Activated CD4-positive, alpha-beta T cell treated with anti-CD3 and anti-CD28 coated beads for 36 hours (primary cell): ENCODE results near the gene CCK. TPM values are rescaled to one million over a fixed set of nuclear protein-coding genes. Genes with fewer than 3 reads are reported as not detected.

ENCODE experiments used
- ATAC-seq: fragments of 200-7000 bp; cut with Tn5 transposase; one replicate; pipeline ENCODE4 v1.10.0; 2021; ENCODE audit warnings: mild to moderate bottlenecking, moderate library complexity
- CTCF ChIA-PET: fragments of 350-600 bp; sonication (Branson Sonifier 250); formaldehyde crosslinking; loops from one replicate; lab custom pipeline; 2021; ENCODE audit warnings: antibody characterized with exemption; lab: Charles Lee
- POLR2A ChIA-PET: fragments of 350-600 bp; sonication (Branson Sonifier 250); formaldehyde crosslinking; loops from one replicate; lab custom pipeline; 2021; ENCODE audit warnings: antibody characterized with exemption, inconsistent platforms; lab: Charles Lee
- DNase-seq: peaks from one replicate; pipeline ENCODE4 v3.0.0-alpha.2; 2020
- H3K27ac Mint-ChIP-seq: one replicate; pipeline ENCODE4 v1.8.0; 2021; ENCODE audit warnings: mixed read lengths
- H3K27me3 Mint-ChIP-seq: one replicate; pipeline ENCODE4 v1.8.0; 2021; ENCODE audit warnings: mixed read lengths
- H3K36me3 Mint-ChIP-seq: one replicate; pipeline ENCODE4 v1.8.0; 2021; ENCODE audit warnings: low read depth, mixed read lengths
- H3K4me1 Mint-ChIP-seq: one replicate; pipeline ENCODE4 v1.8.0; 2021; ENCODE audit warnings: mixed read lengths
- H3K4me3 Mint-ChIP-seq: one replicate; pipeline ENCODE4 v1.8.0; 2021; ENCODE audit warnings: mild to moderate bottlenecking, moderate library complexity, mixed read lengths
- H3K9me3 Mint-ChIP-seq: one replicate; pipeline ENCODE4 v1.8.0; 2021; ENCODE audit warnings: low read depth, mixed read lengths
- intact Hi-C, 2 experiments: fragments of 100-400 bp; cut with DNase I in 1 of 2; cut with micrococcal nuclease in 1 of 2; formaldehyde crosslinking; loops; one replicate each; pipeline versions ENCODE4 v1.14.2 to v1.15.1; 2022 to 2024; cut with DNase I, micrococcal nuclease
- total RNA-seq, 2 experiments: library from RNA; stranded (reverse); gene quantifications; one replicate each; pipeline ENCODE4 v1.2.3, GENCODE V29; 2021

Gene CCK
- total RNA-seq, 2 experiments from 2014 or later, result not detected

DNA sequence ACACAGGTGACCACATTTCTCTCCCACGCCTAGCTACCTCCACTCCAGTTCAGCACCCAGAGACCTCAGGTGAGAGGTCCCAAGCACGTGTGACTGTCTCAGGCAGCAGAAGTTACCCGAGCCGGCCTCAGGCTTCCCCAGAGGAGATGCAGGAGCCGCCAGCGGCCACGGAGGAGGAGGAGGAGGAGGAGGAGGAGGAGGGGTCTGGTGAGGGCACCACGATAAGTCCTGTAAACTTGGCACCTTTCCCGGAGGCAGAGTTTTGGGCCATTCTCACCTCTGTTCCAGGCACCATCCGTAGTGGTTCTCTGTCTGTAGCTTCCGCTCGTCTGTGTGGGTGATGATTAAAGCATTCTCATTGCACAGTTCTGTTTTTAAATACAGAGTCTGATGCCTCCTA, 56.1 kb downstream of the CCK start:
- Mint-ChIP-seq H3K4me1 (peaks cover 23% of the 10 kb centered on the region), H3K27ac (no peak overlapping the region), H3K36me3 (peaks cover 24% of the 10 kb centered on the region), H3K4me3 (no peak overlapping the region), H3K9me3 (peaks cover 5% of the 10 kb centered on the region), H3K27me3 (no peaks in the 10 kb centered on the region)
- POLR2A ChIA-PET, result no interaction called here
- CTCF ChIA-PET, result interaction anchor here (0.5 to 1.7 kb wide), 4 partner anchors 10 to 248 kb away, joined by 3 to 8 read pairs (median 4); partner anchors contain the start of gene ULK4
- ATAC-seq (no peak), DNase-seq (no peak)
- intact Hi-C loops, result no loop called here

Other genes starting within 250 kb of the CCK start
- gene TRAK1, start 174.8 kb downstream of the CCK start, total RNA-seq, result 10 to 100 TPM; 22.4 to 23.6 TPM
- not detected for gene LYZL4, start 144.4 kb upstream of the CCK start, total RNA-seq
- 1 to 10 TPM; 6.6 to 6.7 TPM for gene VIPR1, start 236.5 kb upstream of the CCK start, total RNA-seq